PFSK-1 (cell line): Measurements from ENCODE around the gene KCNQ5.

ENCODE experiments used
- SIN3A ChIP-seq: IDR thresholded peaks from 2 replicates; pipeline ENCODE4 v1.6.1; 2012; ENCODE audit warnings: mild to moderate bottlenecking, low read length, moderate library complexity, borderline replicate concordance; ENCODE audit not compliant: insufficient read depth
- TAF1 ChIP-seq: IDR thresholded peaks from 2 replicates; pipeline ENCODE4 v1.6.1; 2012; ENCODE audit warnings: low read length, control low read depth, borderline replicate concordance; ENCODE audit not compliant: insufficient read depth
- TF ChIP-seq, protein P1 (sequence below), 2 experiments: IDR thresholded peaks; 2 replicates each; pipeline versions ENCODE4 v1.6.1 to v1.8.0; 2011 to 2012; ENCODE audit warnings: low read depth in 2 of 2, low read length in 2 of 2, control low read depth in 1 of 2, inconsistent platforms in 1 of 2, mild to moderate bottlenecking in 1 of 2, moderate library complexity in 1 of 2; ENCODE audit not compliant: insufficient read depth in 1 of 2

DNA sequence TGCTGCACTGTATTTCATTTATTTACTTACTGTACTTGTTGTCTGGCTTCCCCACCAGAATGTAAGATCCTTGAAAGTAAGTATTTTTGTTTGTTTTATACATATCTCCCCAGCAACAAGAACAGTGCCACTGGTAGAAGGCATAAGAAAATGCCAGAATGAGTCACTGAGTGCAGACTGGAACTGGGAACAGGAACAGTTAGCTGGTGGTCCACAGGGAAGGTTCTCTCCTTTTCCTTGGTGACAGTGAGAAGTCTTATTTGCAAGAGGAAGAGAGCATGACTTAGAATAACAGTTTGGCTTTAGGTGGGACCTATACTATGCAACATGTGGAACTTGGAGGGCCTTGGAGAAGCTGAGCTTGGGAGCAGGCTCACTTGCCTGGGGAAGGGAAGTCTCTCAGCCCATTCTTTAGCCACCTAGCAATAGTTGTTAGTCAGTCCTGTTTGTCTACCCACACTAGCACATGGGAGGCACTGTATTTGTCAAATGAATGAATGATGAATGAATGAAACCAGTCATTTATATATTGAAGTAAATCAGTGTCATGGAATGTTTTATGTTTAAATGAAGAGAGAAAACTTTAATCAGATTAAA is 203.5 kb downstream of the KCNQ5 start:
- no peak for TF ChIP-seq SIN3A
- TF ChIP-seq, protein P1, sequence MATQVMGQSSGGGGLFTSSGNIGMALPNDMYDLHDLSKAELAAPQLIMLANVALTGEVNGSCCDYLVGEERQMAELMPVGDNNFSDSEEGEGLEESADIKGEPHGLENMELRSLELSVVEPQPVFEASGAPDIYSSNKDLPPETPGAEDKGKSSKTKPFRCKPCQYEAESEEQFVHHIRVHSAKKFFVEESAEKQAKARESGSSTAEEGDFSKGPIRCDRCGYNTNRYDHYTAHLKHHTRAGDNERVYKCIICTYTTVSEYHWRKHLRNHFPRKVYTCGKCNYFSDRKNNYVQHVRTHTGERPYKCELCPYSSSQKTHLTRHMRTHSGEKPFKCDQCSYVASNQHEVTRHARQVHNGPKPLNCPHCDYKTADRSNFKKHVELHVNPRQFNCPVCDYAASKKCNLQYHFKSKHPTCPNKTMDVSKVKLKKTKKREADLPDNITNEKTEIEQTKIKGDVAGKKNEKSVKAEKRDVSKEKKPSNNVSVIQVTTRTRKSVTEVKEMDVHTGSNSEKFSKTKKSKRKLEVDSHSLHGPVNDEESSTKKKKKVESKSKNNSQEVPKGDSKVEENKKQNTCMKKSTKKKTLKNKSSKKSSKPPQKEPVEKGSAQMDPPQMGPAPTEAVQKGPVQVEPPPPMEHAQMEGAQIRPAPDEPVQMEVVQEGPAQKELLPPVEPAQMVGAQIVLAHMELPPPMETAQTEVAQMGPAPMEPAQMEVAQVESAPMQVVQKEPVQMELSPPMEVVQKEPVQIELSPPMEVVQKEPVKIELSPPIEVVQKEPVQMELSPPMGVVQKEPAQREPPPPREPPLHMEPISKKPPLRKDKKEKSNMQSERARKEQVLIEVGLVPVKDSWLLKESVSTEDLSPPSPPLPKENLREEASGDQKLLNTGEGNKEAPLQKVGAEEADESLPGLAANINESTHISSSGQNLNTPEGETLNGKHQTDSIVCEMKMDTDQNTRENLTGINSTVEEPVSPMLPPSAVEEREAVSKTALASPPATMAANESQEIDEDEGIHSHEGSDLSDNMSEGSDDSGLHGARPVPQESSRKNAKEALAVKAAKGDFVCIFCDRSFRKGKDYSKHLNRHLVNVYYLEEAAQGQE (IDR thresholded peaks at IDR 0.05; ENCODE audit: insufficient read depth in 1 of 2, low read depth in 2 of 2, low read length in 2 of 2) = no peak
- TF ChIP-seq TAF1 = no peak
